A673 (cell line): ENCODE measurements around the gene TRPC4. TPM values are rescaled to one million over a fixed set of nuclear protein-coding genes. Genes with fewer than 3 reads are reported as not detected.

Experiments used
- BruUV-seq: library from RNA; stranded (reverse); fragments of 400-500 nt; replicated peaks from 2 replicates; lab custom pipeline; 2021; lab: Mats Ljungman, UMichigan
- CTCF ChIA-PET: fragments of 300-600 bp; sonication (Branson Sonifier 250); formaldehyde crosslinking; loops from one replicate; lab custom pipeline; 2022; ENCODE audit warnings: antibody characterized with exemption; lab: Charles Lee
- POLR2A ChIA-PET: fragments of 300-600 bp; sonication (Branson Sonifier 250); formaldehyde crosslinking; loops from one replicate; lab custom pipeline; 2022; ENCODE audit warnings: antibody characterized with exemption; ENCODE audit not compliant: low non-redundant PET; lab: Charles Lee
- DNase-seq: peaks from one replicate; pipeline ENCODE4 v3.0.0-alpha.2; 2015; ENCODE audit warnings: low spot score
- H3K27ac ChIP-seq: fragments of 200-600 bp; sonication (generic); 2 replicates; pipeline ENCODE4 v1.5.1; 2016; ENCODE audit warnings: mixed run types, low read depth, mild to moderate bottlenecking, mixed read lengths, antibody characterized with exemption, low read length; ENCODE audit not compliant: poor library complexity, severe bottlenecking
- H3K27me3 ChIP-seq: fragments of 200-600 bp; sonication (generic); replicated peaks from 2 replicates; pipeline ENCODE4 v1.6.1; 2017; ENCODE audit warnings: mixed run types, low read depth, mild to moderate bottlenecking, mixed read lengths, antibody characterized with exemption, low read length; ENCODE audit not compliant: insufficient read depth, poor library complexity
- H3K36me3 ChIP-seq: fragments of 200-600 bp; sonication (generic); 2 replicates; pipeline ENCODE4 v1.6.1; 2016; ENCODE audit warnings: mixed run types, mild to moderate bottlenecking, mixed read lengths, antibody characterized with exemption, low read length; ENCODE audit not compliant: insufficient read depth, poor library complexity, severe bottlenecking
- H3K4me1 ChIP-seq: fragments of 200-600 bp; sonication (generic); 2 replicates; pipeline ENCODE4 v1.6.1; 2017; ENCODE audit warnings: mixed run types, mild to moderate bottlenecking, mixed read lengths, antibody characterized with exemption, low read length; ENCODE audit not compliant: insufficient read depth, poor library complexity, severe bottlenecking
- H3K4me3 ChIP-seq: fragments of 200-600 bp; sonication (generic); 2 replicates; pipeline ENCODE4 v1.5.1; 2016; ENCODE audit warnings: low read depth, mixed run types, mild to moderate bottlenecking, mixed read lengths, low read length; ENCODE audit not compliant: poor library complexity, severe bottlenecking
- H3K9me3 ChIP-seq: fragments of 200-600 bp; sonication (generic); 2 replicates; pipeline ENCODE4 v1.6.1; 2016; ENCODE audit warnings: mixed run types, low read depth, mild to moderate bottlenecking, mixed read lengths, antibody characterized with exemption, low read length; ENCODE audit not compliant: poor library complexity, severe bottlenecking
- CTCF ChIP-seq: fragments of 300-800, 200-600 bp; sonication (generic); conservative IDR thresholded peaks from 2 replicates; pipeline ENCODE4 v1.5.1; 2017; ENCODE audit warnings: low read depth, mild to moderate bottlenecking, antibody characterized with exemption, low read length, moderate library complexity, mixed read lengths
- EZH2 ChIP-seq: fragments of 200-600 bp; sonication (generic); IDR thresholded peaks from 2 replicates; pipeline ENCODE4 v1.6.1; 2017; ENCODE audit warnings: borderline replicate concordance, low read depth, mild to moderate bottlenecking, mixed read lengths, antibody characterized with exemption, low read length; ENCODE audit not compliant: poor library complexity, severe bottlenecking
- intact Hi-C: fragments of 100-400 bp; cut with micrococcal nuclease; formaldehyde crosslinking; loops from one replicate; pipeline ENCODE4 v1.10.0; 2022; ENCODE audit not compliant: unreplicated experiment
- total RNA-seq: library from RNA; stranded (reverse); gene quantifications from 2 replicates; pipeline ENCODE4 v1.2.3, GENCODE V29; 2021

Gene TRPC4
- total RNA-seq, 1 experiment from 2014 or later, result 27.0 TPM

GRCh38 chr13:37662624-37663023, 206.9 kb downstream of the TRPC4 start:
- no peak for DNase-seq
- H3K27me3 ChIP-seq, result no peaks in the 10 kb centered on the region
- ChIA-PET POLR2A (no interaction called here), CTCF (no interaction called here)
- TF ChIP-seq CTCF (no peak), EZH2 (no peak)
- H3K36me3 ChIP-seq, result peaks cover 7% of the 10 kb centered on the region
- H3K4me3 ChIP-seq, result no peak overlapping the region
- H3K4me1 ChIP-seq, result peaks cover 17% of the 10 kb centered on the region
- BruUV-seq, result no TSS peak
- intact Hi-C loops, result no loop called here
- H3K9me3 ChIP-seq, result no peaks in the 10 kb centered on the region
- no peak overlapping the region for H3K27ac ChIP-seq

GRCh38 chr13:37657956-37658355, 211.6 kb downstream of the TRPC4 start:
- ChIA-PET POLR2A (no interaction called here), CTCF (no interaction called here)
- H3K4me1 ChIP-seq, result no peaks in the 10 kb centered on the region
- BruUV-seq, result no TSS peak
- no peaks in the 10 kb centered on the region for H3K27me3 ChIP-seq
- intact Hi-C loops, result no loop called here
- no peak overlapping the region for H3K4me3 ChIP-seq
- no peaks in the 10 kb centered on the region for H3K9me3 ChIP-seq
- H3K36me3 ChIP-seq, result peaks cover 3% of the 10 kb centered on the region
- H3K27ac ChIP-seq, result no peak overlapping the region
- no peak for DNase-seq
- TF ChIP-seq CTCF (no peak), EZH2 (no peak)

GRCh38 chr13:37657134-37657533, 212.4 kb downstream of the TRPC4 start:
- BruUV-seq, result no TSS peak
- no peak for DNase-seq
- H3K4me3 ChIP-seq, result no peak overlapping the region
- ChIA-PET POLR2A (no interaction called here), CTCF (no interaction called here)
- intact Hi-C loops, result no loop called here
- H3K36me3 ChIP-seq, result peaks cover 3% of the 10 kb centered on the region
- TF ChIP-seq EZH2 (no peak), CTCF (no peak)
- no peak overlapping the region for H3K27ac ChIP-seq
- no peaks in the 10 kb centered on the region for H3K27me3 ChIP-seq
- no peaks in the 10 kb centered on the region for H3K4me1 ChIP-seq
- H3K9me3 ChIP-seq, result no peaks in the 10 kb centered on the region
